ENCODE results near the gene F2R. TPM values are rescaled to one million over a fixed set of nuclear protein-coding genes. Genes with fewer than 3 reads are reported as not detected.

The F2R gene
- total RNA-seq, 1 experiment from 2014 or later: 3.6 TPM

- Histone ChIP-seq H3K4me2 (no peak overlapping the region), H3F3A (ENCODE audit: insufficient read depth, low read depth) (0 out of 2 replicates have a peak, but pooled peaks cover 3% of the 10 kb centered on the region), H3K4me3 (no peak overlapping the region), H3K9me3 (ENCODE audit: insufficient read depth, low read depth) (no peaks in the 10 kb centered on the region), H3K36me3 (ENCODE audit: low read depth) (no peaks in the 10 kb centered on the region), H3K9me2 (ENCODE audit: insufficient read depth) (no peaks in the 10 kb centered on the region), H3K27me3 (ENCODE audit: insufficient read depth, low read depth) (no peaks in the 10 kb centered on the region), H4K20me1 (ENCODE audit: insufficient read depth) (no peaks in the 10 kb centered on the region), H2AFZ (0 out of 2 replicates have a peak overlapping the region, but pooled peaks have one; percentile 3), H3K79me2 (ENCODE audit: low read depth) (no peaks in the 10 kb centered on the region), H3K27ac (no peak overlapping the region), H3K4me1 (replicated peaks; ENCODE audit: insufficient read depth) (peaks cover 8% of the 10 kb centered on the region)
- CTCF ChIA-PET: no interaction called here
- POLR2A ChIA-PET (ENCODE audit: unreplicated experiment): no interaction called here
- intact Hi-C loops (cut with micrococcal nuclease; ENCODE audit: unreplicated experiment): no loop called here
- BruUV-seq (replicated peaks): no TSS peak
- DNase-seq: no peak
- TF ChIP-seq EZH2 (IDR thresholded peaks at IDR 0.05; ENCODE audit: low read depth): no peak
- TF ChIP-seq CTCF (conservative IDR thresholded peaks at IDR 0.05): no peak
Observed at GRCh38 chr5:76683816-76684731, 31.9 kb upstream of the F2R start.

- Histone ChIP-seq H3K9me3 (ENCODE audit: insufficient read depth, low read depth) (no peaks in the 10 kb centered on the region), H3F3A (ENCODE audit: insufficient read depth, low read depth) (0 out of 2 replicates have a peak, but pooled peaks cover 3% of the 10 kb centered on the region), H3K4me2 (no peak overlapping the region), H3K27ac (no peak overlapping the region), H3K27me3 (ENCODE audit: insufficient read depth, low read depth) (no peaks in the 10 kb centered on the region), H3K79me2 (ENCODE audit: low read depth) (no peaks in the 10 kb centered on the region), H3K9me2 (ENCODE audit: insufficient read depth) (no peaks in the 10 kb centered on the region), H3K4me1 (replicated peaks; ENCODE audit: insufficient read depth) (peaks cover 17% of the 10 kb centered on the region), H4K20me1 (ENCODE audit: insufficient read depth) (no peaks in the 10 kb centered on the region), H3K36me3 (ENCODE audit: low read depth) (no peaks in the 10 kb centered on the region), H3K4me3 (no peak overlapping the region), H2AFZ (0 out of 2 replicates have a peak overlapping the region, but pooled peaks have one; percentile 3)
- BruUV-seq (replicated peaks): no TSS peak
- DNase-seq: no peak
- ChIA-PET CTCF (no interaction called here), POLR2A (ENCODE audit: unreplicated experiment) (no interaction called here)
- TF ChIP-seq EZH2 (IDR thresholded peaks at IDR 0.05; ENCODE audit: low read depth) (no peak), CTCF (conservative IDR thresholded peaks at IDR 0.05) (no peak)
- intact Hi-C loops (cut with micrococcal nuclease; ENCODE audit: unreplicated experiment): no loop called here
Observed at GRCh38 chr5:76684756-76685519, 31.0 kb upstream of the F2R start.

GRCh38 chr5:76685704-76686103 lies 30.2 kb upstream of the F2R start:
- Histone ChIP-seq H2AFZ (no peak overlapping the region), H3K4me3 (no peak overlapping the region), H4K20me1 (ENCODE audit: insufficient read depth) (no peaks in the 10 kb centered on the region), H3K4me1 (replicated peaks; ENCODE audit: insufficient read depth) (peaks cover 19% of the 10 kb centered on the region), H3K27me3 (ENCODE audit: insufficient read depth, low read depth) (no peaks in the 10 kb centered on the region), H3F3A (ENCODE audit: insufficient read depth, low read depth) (0 out of 2 replicates have a peak, but pooled peaks cover 3% of the 10 kb centered on the region), H3K4me2 (no peak overlapping the region), H3K79me2 (ENCODE audit: low read depth) (no peaks in the 10 kb centered on the region), H3K9me3 (ENCODE audit: insufficient read depth, low read depth) (no peaks in the 10 kb centered on the region), H3K27ac (no peak overlapping the region), H3K9me2 (ENCODE audit: insufficient read depth) (no peaks in the 10 kb centered on the region), H3K36me3 (ENCODE audit: low read depth) (no peaks in the 10 kb centered on the region)
- CTCF ChIA-PET: no interaction called here
- BruUV-seq (replicated peaks): no TSS peak
- no peak for DNase-seq
- intact Hi-C loops (cut with micrococcal nuclease; ENCODE audit: unreplicated experiment): no loop called here
- POLR2A ChIA-PET (ENCODE audit: unreplicated experiment): no interaction called here
- TF ChIP-seq EZH2 (IDR thresholded peaks at IDR 0.05; ENCODE audit: low read depth) (no peak), CTCF (conservative IDR thresholded peaks at IDR 0.05) (no peak)

Data from PC-9 (cell line).